Stimulated activated CD8-positive, alpha-beta memory T cell treated with anti-CD3 and anti-CD28 coated beads, Interleukin-4, amount 100 ng/mL, for 4 hours (primary cell): ENCODE results near the gene S100A6.
"Not testable (repeated sequence)": the region's sequence is repeated elsewhere in the genome, so short reads cannot be mapped to it uniquely, and the experiment has no call there.

Experiments
- DNase-seq, 2 donors: peaks; one replicate each; pipeline ENCODE4 v3.0.0-alpha.2; 2020; ENCODE audit warnings: low read depth in 2 of 2, low spot score in 1 of 2

Gene S100A6

GRCh38 chr1:153563991-153564390 lies 28.2 kb upstream of the S100A6 start:
- no peak for DNase-seq

DNA sequence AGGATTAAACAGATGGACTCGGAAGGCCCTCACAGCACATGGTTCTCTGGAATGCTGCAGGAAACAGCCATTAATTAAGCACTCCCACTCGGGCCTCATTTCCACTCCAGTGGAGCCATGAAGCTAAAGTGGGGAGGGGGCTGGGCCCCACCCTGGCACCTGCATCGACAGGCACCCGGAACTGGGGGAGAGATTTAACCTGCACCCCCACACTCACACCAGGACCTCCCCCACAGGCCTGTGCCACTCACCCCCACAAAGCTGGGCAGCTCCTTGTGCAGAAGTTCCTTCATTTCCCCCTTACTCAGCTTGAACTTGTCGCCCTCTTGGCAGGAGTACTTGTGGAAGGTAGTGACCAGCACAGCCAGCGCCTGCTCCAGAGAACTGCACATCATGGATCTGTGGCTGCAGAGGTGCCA lies 27.7 kb upstream of the S100A6 start:
- DNase-seq, result no peak

- DNase-seq, result not testable (repeated sequence)
These were observed 26.2 kb upstream of the S100A6 start for GRCh38 chr1:153562021-153562420.

DNA sequence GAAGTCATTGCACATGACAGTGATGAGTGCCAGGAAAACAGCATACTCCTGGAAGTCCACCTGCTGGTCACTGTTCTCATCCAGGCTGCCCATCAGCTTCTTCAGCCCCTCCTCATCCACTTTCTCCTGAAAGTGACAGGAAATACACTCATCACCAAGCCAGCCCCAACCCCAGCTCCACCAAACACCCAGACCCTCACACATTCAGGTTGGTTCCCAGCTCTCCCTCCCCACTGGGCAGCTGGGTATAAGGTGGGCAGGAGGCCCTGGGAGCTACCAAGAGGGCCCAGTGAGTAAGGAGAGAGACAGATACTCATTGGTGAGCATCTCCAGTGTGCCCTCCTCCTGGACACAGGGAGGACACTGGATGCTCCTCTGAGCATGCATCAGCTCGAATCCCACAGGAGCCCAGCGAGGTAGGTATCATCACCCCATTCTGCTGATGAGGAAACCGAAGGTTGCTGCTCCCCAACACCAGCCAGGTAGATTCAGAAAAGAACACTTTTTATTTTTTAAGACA lies 25.7 kb upstream of the S100A6 start:
- no peak for DNase-seq

- no peak for DNase-seq
These were observed 25.1 kb upstream of the S100A6 start for GRCh38 chr1:153560771-153561465.

DNA sequence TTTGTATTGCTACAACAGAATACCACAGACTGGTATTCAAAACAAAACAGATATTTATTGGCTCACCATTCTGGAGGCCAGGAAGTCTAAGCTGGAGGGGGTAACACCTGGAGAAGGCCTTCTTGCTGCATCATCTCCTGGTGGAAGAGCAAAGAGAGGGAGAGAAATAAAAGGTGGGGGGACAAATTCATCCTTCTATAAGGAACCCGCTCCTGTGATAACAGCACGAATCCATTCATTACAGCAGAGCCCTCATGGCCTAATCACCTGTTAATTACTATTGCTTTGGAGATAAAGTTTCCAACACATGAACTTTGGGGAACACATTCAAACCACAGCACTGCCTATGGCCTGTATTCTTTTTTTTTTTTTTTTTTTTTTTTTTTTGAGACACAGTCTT lies 24.4 kb upstream of the S100A6 start:
- DNase-seq, result no peak

DNA sequence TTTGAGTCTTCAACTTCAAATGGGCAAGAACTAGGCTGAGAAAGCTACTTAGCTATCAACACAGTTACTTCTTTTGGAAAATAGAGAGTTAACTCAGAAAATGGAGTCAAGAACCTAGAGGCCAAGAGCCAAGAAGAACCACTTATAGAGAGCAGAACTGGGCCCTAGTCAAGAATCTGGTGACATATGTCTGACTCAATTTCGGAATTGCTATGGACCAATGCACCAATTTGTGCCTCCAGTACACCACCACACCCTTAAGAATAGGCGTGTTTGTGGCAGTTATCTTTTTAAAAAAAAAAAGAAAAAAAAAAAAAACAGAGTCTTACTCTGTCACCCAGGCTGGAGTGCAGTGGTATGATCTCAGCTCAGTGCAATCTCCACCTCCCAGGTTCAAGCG lies 22.1 kb upstream of the S100A6 start:
- no peak for DNase-seq

DNA sequence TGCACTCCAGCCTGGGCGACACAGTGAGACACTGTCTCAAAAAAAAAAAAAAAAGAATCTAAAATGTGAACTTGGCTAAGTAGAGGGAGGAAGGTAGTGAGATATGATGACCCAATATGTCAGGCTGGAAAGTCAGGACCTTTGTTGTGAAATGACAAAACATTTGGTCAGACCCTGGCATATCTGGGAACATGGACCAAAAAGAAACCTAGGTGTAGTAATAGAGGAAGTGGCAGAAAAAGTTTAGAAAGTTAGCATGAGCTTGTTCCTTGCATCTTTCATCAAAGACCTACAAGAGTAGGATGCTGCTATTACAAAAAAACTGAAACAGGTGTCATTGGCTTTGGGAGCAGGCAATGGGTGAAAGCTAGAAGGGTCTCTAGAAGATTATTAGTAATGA lies 20.6 kb upstream of the S100A6 start:
- DNase-seq, result no peak

DNA sequence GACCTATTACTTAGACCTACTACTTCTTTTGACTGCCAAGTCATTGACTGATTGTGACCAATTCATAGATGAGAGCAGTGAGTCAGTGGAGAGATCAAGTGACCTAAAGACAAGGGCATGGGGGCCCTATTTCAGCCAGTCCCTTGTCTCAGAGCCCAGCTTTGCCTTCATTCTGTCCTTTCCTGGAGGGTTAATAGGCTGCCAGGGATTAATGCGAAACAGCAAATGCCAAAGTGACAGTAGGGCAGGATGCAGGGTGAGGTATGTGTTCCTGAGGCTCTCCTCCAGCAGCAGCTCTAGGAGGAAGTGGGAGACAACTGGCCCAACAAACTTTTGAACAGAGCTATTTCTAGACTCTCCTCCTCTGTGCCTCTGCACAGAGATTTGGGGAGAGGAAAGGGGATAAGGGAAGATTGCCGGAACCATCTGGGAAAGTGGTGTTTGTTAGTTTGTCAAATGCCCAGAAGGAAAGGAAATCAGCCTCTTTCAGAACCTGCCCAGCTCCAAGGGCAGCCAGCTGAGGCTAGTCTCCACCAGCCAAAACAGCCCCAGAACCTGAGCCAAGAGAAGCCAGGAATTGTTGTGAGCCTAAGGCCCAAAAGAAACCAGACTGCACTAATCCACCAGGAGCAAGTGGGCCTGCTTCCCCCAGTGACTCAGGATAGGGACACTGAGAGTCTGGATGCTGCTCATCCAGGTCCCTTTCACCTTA lies 18.2 kb upstream of the S100A6 start:
- no peak for DNase-seq

GRCh38 chr1:153553096-153553495 lies 17.3 kb upstream of the S100A6 start:
- DNase-seq, result no peak

DNA sequence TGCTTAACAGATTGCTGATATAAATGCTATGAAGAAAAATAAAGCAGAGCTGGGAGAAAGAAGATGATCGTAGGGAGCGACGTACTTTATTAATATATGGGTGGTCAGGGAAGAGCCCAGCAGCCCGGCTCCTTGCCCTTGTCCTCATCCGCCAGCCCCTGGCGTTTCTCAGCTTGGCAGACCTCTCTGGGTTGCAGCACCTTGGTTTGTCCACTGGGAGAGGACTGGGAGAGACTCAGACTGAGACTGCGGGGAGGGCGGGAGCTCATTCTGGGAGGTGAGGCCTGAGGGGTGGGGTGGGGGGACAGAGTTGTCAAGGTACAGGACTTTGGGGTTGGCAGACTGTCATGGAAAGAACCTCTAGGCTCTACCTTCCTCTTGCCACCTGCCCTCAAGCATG lies 16.5 kb upstream of the S100A6 start:
- DNase-seq, result no peak

GRCh38 chr1:153550827-153551500 lies 15.2 kb upstream of the S100A6 start:
- no peak for DNase-seq

- no peak for DNase-seq
These were observed 14.6 kb upstream of the S100A6 start for GRCh38 chr1:153550398-153550758.

- DNase-seq, result no peak
These were observed 14.1 kb upstream of the S100A6 start for GRCh38 chr1:153549741-153550397.

DNA sequence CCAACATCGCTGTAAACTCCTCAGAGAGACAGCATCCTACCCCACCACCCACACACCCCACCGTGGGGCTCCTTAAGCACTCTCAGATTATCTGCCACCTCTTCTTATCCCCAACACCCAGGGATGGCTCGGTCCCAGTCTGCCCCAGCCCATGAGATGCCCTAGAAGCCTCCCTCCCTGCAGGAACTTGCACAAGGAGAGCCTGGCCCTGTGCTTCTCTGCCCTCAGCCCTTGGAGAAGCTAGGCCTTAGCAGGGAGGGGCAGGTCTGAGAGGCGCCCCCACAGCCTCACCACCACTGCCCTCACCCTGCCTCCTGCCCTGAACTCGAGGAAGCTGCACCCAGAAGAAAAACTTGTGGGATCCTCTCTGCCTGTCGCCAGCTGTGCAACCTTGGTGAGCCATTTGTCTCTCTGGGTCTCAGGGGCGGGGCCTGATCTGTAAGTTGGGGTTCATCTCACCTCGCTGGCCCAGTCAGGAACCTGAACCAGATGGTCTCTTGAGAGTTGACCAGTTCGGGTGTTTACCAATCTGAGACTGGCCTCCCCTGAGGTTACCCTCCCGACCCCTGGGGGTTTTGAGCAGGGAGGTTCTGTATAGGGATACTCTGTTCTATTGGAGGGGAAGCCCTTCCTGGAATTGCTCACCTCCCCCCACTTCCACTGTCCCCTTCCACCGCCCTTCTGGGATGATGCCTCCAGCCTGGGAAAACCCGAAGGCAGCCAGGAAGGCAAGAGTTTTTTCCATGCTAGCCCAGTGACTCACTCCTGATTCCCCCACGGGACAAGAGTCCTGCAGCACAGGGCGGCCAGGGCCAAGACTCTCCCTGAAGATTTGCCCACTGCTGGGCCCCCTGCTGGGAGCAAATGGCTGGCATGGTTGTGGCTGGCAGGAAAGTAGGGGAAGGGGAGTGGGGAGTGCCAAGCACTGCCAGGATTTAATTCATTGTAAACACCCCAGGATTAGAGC lies 13.2 kb upstream of the S100A6 start, which contains the start of gene S100A3:
Gene S100A3 (minus strand): TSS at position 537 of the 967 bp plus-strand sequence. CDS start 773 bp downstream, outside the sequence.
- DNase-seq, result no peak

DNA sequence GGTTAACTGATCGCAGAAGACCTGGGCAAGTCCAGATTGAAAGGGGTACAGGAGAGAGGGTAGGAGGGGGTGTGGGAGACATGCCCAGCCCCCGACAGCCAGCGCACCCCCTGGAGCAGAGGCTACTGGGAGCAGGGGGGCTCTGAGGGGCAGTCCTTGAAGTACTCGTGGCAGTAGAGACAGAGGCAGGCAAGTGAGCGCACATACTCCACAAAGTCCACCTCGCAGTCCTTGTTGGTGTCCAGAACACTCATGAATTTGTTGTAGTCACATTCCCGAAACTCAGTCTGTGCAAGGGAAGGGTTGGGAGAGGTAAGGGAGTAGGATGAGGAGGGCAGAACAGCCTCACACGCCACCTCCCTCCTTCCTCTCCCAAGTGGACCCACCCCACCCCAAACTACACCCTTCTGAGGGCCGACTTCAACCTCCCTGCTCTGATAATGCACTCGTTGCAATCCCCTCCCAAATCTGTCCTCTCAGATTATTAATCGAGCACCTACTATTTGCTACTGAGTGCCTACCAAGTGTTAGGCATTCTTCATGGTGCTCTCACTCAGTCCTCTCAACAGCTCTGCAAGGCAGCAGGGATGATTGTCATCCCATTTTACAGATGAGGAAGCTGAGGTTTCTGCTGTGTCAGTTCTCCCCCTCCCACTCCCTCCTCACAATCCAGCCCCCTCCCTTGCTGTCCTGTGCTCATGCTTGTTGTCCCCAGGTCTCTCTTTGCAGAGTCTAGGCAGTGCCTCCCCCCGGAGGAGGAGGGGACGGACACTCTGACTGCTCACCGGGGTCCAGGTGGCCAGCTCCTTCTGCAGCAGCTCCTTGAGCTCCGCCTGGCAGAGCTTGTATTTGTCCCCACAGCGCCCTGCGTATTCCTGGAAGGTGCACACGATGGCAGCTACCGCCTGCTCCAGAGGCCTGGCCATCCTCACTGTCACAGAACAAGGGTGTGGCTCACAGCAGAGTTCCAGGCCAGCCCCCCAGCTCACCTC lies 12.1 kb upstream of the S100A6 start:
- no peak for DNase-seq

DNA sequence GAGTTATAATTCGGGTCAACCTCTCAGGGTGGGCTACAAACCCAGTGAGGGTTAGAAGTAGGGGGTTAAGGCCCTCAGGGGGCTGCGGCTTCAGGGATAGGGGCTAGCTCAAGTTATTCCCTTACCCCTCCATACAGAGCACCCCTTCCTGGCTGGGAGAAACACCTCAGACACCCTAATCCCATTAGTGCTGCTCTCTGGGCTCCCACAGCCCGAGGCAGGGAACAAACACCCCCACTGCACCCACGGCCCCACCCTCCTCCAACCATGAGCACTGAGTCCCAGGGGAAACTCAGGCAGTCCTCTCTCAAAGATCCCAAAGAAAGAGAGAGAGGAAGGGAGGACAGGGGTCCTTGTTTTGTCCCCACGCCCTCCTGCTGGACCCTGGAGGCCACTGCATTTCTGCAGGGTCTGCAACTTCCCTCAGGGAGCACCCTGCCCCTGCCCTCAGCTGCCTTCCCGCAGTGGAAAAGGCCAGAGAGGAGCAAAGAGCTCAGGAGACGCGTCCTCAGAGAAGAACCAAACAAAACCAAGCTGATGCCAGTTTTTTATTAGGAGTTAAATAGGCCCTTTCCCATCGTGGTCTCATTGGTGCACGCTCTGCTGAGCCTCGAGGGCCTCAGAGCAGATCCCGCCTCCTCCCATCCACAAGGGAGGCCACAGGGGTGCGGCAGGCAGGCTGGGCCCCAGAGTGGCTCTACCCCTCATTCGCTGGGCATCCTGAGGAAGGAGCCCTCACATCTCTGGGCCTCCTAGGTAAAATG lies 11.2 kb upstream of the S100A6 start:
- DNase-seq, result no peak

GRCh38 chr1:153546371-153546770 lies 10.6 kb upstream of the S100A6 start:
- DNase-seq, result no peak
